ENCODE data around the gene HNRNPUL1. TPM values are rescaled to one million over a fixed set of nuclear protein-coding genes. Genes with fewer than 3 reads are reported as not detected.

The HNRNPUL1 gene
- total RNA-seq, 4 donors from 2014 or later, result 98.1 to 127 (median 113) TPM

GRCh38 chr19:41353466-41354342 lies 89.5 kb downstream of the HNRNPUL1 start, which contains the start of gene TGFB1:
TGFB1 (minus strand) TSS chr19:41353922; CDS start chr19:41353044, 878 bp downstream.
- 1 to 8% methylated on average over 4 to 30 of the region's 78 CpGs for WGBS, 2 donors
- TF ChIP-seq POLR2A (IDR thresholded peaks at IDR 0.05) (peak in 2 of 4 donors; percentile 69 to 75), CTCF (IDR thresholded peaks at IDR 0.05) (peak; percentile 83 to 90 (median 87))
- H3K36me3 ChIP-seq, result no peaks in the 10 kb centered on the region
- no peaks in the 10 kb centered on the region for H3K27me3 ChIP-seq
- DNase-seq, result peak; percentile 55
- H3K4me1 ChIP-seq, result peaks cover 14 to 81% (median 17%) of the 10 kb centered on the region in 3 donors
- intact Hi-C loops (cut with DNase I), result no loop called here
- H3K4me3 ChIP-seq, result peak within 1 kb of the TSS; percentile 75 to 90 (median 79)
- no peaks in the 10 kb centered on the region for H3K9me3 ChIP-seq
- peak within 1 kb of the TSS; percentile 82 to 95 (median 92) for H3K27ac ChIP-seq

GRCh38 chr19:41354343-41354953 lies 90.3 kb downstream of the HNRNPUL1 start:
- no peak for TF ChIP-seq POLR2A (IDR thresholded peaks at IDR 0.05)
- TF ChIP-seq CTCF (IDR thresholded peaks at IDR 0.05), result no peak
- peaks cover 12 to 74% (median 14%) of the 10 kb centered on the region in 3 donors for H3K4me1 ChIP-seq
- no peaks in the 10 kb centered on the region for H3K36me3 ChIP-seq
- WGBS, 2 donors, result 55 to 62% methylated on average over 3 to 4 of the region's 23 CpGs
- intact Hi-C loops (cut with DNase I), result no loop called here
- no peaks in the 10 kb centered on the region for H3K27me3 ChIP-seq
- peak overlapping the region; percentile 75 to 90 (median 79) for H3K4me3 ChIP-seq
- no peaks in the 10 kb centered on the region for H3K9me3 ChIP-seq
- no peak for DNase-seq
- H3K27ac ChIP-seq, result peak overlapping the region; percentile 82 to 95 (median 92)

- peaks cover 8 to 68% (median 14%) of the 10 kb centered on the region in 3 donors for H3K4me1 ChIP-seq
Observed at GRCh38 chr19:41355035-41355434, 90.9 kb downstream of the HNRNPUL1 start.

GRCh38 chr19:41355802-41356201 lies 91.6 kb downstream of the HNRNPUL1 start:
- peak overlapping the region in 2 of 4 donors; percentile 14 to 29 for H3K27ac ChIP-seq
- WGBS, 2 donors, result 73 to 75% methylated on average over 3 of the region's 3 CpGs
- H3K4me1 ChIP-seq, result peaks cover under 1 to 60% (median 9%) of the 10 kb centered on the region in 3 donors
- no peaks in the 10 kb centered on the region for H3K36me3 ChIP-seq
- no peak overlapping the region for H3K4me3 ChIP-seq
- H3K27me3 ChIP-seq, result no peaks in the 10 kb centered on the region
- no peak for DNase-seq
- H3K9me3 ChIP-seq, result no peaks in the 10 kb centered on the region
- TF ChIP-seq POLR2A (IDR thresholded peaks at IDR 0.05), result no peak
- TF ChIP-seq CTCF (IDR thresholded peaks at IDR 0.05), result no peak
- intact Hi-C loops (cut with DNase I), result no loop called here

More at GRCh38 chr19:41355035-41355434, 90.9 kb downstream of the HNRNPUL1 start:
- Histone ChIP-seq H3K27me3 (no peaks in the 10 kb centered on the region), H3K4me3 (no peak overlapping the region), H3K36me3 (no peaks in the 10 kb centered on the region), H3K9me3 (no peaks in the 10 kb centered on the region), H3K27ac (peak overlapping the region in 1 of 4 donors; percentile 95)
- intact Hi-C loops (cut with DNase I), result no loop called here
- TF ChIP-seq POLR2A (IDR thresholded peaks at IDR 0.05) (no peak), CTCF (IDR thresholded peaks at IDR 0.05) (no peak)
- DNase-seq, result no peak
- 100% methylated on average over 1 of the region's 1 CpG for WGBS, 2 donors
